HPDE6-E6E7 (cell line): ENCODE data around the gene NKAIN4.

Source experiments
- DNase-seq: peaks from one replicate; pipeline ENCODE4 v3.0.0; 2011; ENCODE audit warnings: missing footprints; ENCODE audit errors: extremely low spot score

NKAIN4 gene

GRCh38 chr20:63274381-63275228, 20.3 kb upstream of the NKAIN4 start:
- DNase-seq: no peak

DNA sequence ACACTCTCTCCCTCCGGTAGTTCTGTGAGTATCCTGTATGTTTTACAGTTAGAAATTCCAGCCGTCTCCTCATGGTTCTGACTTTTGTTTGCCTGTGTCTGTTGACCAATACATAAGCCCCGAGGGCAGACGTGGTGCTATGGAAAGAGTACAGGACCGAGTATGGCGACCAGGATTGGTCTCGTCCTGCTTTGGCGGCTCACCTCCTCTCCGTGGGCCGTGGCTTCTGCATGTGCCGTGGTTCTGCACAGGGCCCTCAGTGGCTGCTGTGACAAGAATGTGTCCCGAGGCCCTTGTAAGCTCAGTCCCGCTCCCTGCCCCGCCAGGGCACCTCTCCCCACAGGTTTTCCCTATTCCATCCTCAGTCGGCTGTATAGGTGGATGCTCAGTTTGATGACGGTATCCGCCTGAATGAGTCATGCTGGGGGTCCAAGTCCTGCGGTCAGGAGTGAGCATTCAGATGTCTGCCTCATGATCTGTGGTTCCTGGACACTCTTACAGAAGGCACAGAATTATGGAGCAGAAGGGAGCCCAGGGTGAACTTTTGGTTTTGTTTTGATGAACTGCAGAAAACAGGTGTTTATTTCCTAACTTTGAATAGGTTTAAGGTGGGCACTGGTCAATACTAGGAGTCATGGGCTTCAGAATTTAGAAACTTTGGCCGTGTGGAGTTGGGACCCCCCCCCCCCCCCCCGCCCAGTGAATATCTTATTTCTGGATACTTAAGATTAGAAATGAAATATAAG, 19.5 kb upstream of the NKAIN4 start:
- DNase-seq: peak; percentile 58

DNA sequence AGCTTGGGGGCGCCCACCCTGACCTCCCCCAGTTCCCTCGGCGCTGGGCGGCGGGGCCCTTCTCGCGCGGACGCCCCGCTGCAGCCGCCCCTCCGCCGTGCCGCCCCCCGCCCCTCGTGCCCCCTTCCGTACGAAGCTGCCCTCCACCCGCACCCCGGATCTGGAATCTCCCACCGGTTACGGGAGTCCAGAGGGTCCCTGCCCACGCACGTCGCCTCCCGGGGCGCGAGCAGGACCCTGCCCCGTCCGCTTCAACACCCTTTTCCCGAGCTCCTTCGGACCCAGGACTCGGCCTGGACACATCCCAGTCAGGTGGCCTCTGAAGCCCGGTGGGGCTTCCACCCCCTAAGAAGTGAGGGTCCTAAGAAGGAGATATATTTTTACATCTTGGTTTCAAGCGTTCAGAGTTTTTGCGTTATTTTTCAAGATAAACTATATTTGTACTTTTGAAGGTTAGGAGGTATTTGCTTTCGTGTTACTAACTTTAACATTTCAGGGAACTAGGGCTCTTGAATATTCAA, 18.9 kb upstream of the NKAIN4 start:
- DNase-seq: no peak

DNA sequence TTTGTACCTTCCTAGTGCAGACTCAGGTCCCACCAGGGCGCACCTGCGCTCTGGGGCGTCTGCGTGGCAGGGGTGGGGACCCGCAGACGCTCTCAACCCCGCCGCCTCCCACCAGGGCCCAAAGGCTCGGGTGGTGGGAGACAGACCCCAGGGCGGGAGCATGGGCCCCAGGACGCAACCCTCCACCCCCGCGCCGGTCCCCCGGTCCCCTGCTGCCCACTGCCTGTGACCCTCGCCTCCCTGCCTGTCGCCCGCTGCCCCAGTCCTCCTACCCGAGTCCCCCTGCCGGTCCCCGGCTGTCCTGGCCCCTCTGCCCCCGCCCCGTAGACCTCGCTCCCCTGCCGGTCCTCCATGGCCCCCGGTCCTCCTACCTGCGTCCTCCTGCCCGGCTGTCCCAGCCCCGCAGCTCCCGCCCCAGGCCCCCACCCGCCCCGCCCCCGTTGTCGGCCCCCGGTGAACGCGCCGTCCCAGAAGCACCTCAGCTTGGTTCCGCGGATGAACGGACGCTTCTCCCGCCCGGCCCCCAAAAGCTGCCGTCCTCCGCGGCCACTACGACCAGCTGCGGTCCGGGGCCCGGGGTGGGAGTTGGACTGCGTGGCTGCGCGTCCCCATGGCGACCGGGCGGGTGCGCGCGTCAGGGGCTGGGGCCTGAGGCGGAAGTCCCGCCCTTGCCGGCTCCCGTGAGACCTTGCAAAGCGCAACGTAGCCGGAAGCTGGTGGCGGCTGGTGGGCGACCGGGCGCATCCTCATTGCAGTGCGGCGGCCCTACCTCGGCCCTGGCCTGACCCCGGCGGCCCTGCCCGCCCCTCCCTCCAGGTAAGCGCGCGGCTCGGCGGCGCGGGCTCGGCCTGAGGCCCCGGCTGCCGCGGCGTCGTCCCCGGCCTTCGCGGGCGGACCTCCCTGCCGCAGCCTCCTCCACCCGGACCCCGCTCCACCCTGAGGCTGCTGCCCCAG, 18.1 kb upstream of the NKAIN4 start, which contains the start of gene ARFGAP1:
TSS of gene ARFGAP1 (plus strand) at position 709 of the 954 bp plus-strand sequence. CDS start 2,768 bp downstream, outside the sequence.
- DNase-seq: peak; percentile 97

GRCh38 chr20:63270606-63271325, 16.5 kb upstream of the NKAIN4 start:
- DNase-seq: no peak

GRCh38 chr20:63269724-63270123, 15.5 kb upstream of the NKAIN4 start:
- DNase-seq: no peak

DNA sequence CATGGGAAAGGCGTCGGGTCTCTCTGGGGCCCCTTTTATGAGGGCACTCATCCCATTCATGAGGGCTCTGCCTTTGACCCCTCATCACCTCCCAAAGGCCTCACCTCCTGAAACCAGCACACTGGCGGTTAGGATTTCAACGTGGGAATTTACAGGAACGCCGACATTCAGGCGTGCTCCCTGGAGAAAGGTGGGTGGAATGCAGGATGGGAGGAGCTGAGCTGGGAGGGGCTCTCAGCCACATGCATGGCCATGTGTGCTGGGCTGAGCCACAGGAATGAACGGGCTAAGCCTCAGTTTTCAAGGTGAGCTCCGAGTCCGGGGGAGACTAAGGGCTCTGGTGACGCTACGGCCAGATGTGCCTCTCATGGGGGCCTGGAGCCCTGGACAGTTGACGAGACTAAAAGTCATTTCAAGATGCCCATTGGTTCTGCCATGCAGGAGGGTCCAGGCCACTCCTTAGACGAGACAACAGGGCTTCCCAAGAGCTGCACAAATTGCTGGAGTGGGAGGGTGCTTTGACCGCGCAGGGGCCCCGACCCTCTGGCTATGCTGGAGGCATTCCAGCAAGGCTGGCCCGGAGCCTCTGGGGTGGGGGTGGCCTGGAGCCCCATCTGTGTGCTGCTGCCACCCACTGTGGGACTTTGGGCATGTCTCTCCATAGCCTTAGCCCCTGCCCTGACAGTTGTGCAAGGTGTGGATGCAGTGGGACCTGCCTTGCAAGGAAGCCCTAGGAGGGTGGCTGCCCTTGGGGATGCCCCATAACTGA, 14.6 kb upstream of the NKAIN4 start:
- DNase-seq: peak; percentile 61

GRCh38 chr20:63268256-63268655, 14.0 kb upstream of the NKAIN4 start:
- no peak for DNase-seq

DNA sequence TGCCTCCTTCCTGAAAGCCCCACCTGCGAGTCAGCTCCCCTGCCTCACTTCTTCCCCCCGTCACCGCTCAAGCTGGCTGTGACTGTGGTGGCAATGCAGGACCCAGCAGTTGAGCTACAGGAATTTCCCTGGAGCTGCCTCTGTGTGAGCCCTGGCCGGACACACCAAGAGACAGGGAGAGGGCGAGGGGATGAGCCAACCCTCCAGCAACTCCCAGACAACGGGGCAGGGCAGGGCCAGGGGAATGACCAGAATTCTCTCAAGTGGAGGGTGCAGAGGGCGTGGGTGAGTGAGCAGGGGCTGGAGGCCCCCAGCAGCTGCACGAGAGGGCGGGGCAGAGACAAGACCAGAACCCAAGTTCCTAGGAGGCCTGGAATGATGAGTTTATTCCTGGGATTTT, 13.4 kb upstream of the NKAIN4 start:
- DNase-seq: no peak

- no peak for DNase-seq
Measured at GRCh38 chr20:63265891-63266515, 11.7 kb upstream of the NKAIN4 start.

GRCh38 chr20:63264519-63264918, 10.3 kb upstream of the NKAIN4 start:
- no peak for DNase-seq

DNA sequence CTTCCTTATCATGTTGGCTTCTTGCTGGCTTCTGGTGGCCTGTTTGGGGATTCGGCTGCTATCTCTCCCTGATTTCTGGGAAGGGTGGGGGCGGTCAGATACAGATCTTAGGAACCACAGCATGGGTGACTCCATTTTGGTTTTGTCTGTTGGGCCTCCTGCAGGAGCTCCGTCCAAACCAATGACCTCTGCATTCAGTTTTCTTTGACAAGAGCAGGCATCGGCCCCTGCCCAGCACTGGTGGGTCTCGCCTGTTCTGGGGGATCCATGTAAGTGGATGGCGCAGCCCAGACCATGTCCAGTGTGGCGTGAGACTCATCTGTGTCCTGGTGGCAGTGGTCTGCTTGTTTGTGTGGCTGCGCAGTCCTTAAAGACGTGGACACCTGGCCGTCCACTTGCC, 9.7 kb upstream of the NKAIN4 start:
- no peak for DNase-seq

DNA sequence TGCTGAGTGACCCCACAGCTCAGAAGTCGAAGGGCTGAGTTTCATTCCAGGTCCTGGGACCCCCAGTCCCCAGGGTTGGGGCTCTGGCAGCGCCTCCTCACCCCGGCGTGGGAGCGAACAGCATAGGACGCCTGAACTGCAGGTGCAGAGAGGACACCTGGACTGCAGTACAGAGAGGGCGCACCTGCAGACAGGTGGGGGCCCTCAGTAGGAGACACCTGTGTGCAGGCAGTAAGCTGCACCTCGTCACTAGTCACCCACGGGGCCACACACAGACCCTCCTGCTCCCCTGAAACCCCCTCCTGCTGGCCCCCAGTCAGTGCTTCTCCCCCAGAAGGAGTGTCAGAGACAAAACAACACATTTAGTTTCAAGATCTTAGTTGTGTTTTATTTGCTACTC, 8.6 kb upstream of the NKAIN4 start:
- no peak for DNase-seq

- no peak for DNase-seq
Measured at GRCh38 chr20:63261795-63262528, 7.7 kb upstream of the NKAIN4 start.

DNA sequence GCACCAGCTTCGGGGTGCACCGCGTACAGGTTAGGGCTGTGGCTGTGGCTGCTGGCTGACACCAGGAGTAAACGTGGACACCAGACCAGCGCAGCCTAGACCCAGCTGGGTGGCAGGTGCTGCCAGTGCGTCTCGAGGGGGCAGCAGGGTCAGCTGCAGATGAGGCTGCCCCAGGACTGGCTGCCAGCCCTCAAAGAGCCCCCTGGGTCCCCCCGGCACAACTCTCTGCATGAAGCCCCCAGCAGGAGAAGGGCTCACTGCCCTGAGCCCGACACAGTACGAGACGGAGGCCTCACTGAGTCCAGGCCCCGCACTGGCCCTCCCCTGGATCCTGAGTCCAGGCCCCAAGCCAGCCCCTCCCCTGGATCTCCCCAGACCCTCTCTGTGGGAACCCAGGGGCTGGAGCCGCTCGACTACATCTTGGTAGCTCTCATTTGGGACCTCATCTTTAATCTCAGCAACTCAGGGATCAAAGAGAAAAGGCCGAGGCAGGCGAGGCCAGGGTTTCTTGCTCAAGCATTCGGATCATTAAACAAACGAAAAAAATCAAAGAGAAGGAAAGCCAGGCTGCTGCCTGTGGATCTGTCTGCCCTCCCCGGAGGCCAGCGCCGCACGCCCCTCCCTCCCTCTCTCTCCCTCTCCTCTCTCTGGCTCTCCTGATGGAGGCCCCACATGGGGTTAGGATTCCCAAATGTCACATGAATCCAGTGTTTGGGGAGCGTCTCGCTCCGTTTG, 7.0 kb upstream of the NKAIN4 start:
- DNase-seq: no peak

DNA sequence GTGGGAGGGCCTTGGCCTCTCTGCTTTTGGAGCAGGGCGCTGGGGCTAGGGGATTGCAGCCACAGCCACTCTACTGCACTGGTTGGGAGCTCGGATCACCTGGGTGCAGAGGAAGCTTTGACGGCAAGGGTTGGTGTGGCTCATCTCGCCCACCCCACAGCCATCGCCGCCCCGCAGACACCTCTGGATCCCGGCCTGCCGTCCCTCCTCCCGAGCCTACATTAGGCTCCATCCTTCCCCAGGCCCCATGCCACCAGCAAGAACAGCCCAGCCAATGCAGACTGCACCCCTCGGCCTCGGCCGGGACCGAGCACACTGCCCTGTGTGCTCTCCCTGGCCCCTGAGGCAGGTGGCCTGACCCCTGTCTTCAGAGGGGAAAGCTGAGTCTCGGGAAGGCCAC, 6.3 kb upstream of the NKAIN4 start:
- DNase-seq: no peak

- DNase-seq: no peak
Measured at GRCh38 chr20:63259734-63260460, 5.6 kb upstream of the NKAIN4 start.

DNA sequence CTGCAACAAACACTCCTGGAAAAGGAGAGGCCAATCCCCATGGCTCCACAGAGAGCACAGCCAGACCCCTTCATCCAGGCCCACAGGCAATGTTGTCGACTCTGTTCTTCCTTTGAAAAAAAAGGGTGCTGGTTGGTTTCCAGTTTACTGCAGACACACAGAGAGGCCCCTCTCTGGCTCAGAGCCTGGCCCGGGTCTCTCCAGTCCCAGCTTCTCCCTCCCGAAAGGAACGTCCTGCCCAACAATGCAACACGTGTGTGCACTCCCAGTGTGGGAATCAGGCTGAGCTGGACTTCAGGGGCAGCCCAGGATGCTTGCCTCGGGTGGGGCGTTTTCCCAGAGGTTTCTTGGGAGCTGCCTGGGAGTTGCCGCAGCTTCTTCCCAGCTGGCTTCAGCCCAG, 4.5 kb upstream of the NKAIN4 start:
- DNase-seq: no peak
